Neural cell (in vitro differentiated cells): ENCODE data around the gene CD200. TPM values are rescaled to one million over a fixed set of nuclear protein-coding genes. Genes with fewer than 3 reads are reported as not detected.

Experiments used
- H2AFZ ChIP-seq: fragments of 200-600, 300-800 bp; sonication (generic), shearing (Covaris generic); 2 replicates; pipeline ENCODE4 v1.6.0; 2014; ENCODE audit warnings: low read depth, mild to moderate bottlenecking, antibody characterized with exemption, low read length, moderate library complexity
- H3F3A ChIP-seq: fragments of 200-600 bp; shearing (Covaris generic); 2 replicates; pipeline ENCODE4 v1.6.1; 2016; ENCODE audit warnings: mild to moderate bottlenecking, moderate library complexity, mixed read lengths, antibody characterized with exemption, low read length; ENCODE audit not compliant: insufficient read depth, poor library complexity, severe bottlenecking
- H3K27ac ChIP-seq: fragments of 200-600, 300-800 bp; sonication (generic), shearing (Covaris generic); 2 replicates; pipeline ENCODE4 v1.5.1; 2014; ENCODE audit warnings: mild to moderate bottlenecking, low read length, moderate library complexity
- H3K27me3 ChIP-seq: fragments of 300-800, 200-600 bp; sonication (generic), shearing (Covaris generic); 2 replicates; pipeline ENCODE4 v1.6.0; 2014; ENCODE audit warnings: mild to moderate bottlenecking, low read depth, low read length, moderate library complexity; ENCODE audit not compliant: insufficient read depth
- H3K36me3 ChIP-seq: fragments of 300-800, 200-600 bp; sonication (generic), shearing (Covaris generic); 2 replicates; pipeline ENCODE4 v1.5.1; 2014; ENCODE audit warnings: mild to moderate bottlenecking, antibody characterized with exemption, low read length, moderate library complexity; ENCODE audit not compliant: insufficient read depth
- H3K4me2 ChIP-seq: fragments of 300-800, 200-600 bp; sonication (generic), shearing (Covaris generic); 2 replicates; pipeline ENCODE4 v1.6.0; 2014; ENCODE audit warnings: mild to moderate bottlenecking, low read length
- H3K4me3 ChIP-seq: fragments of 300-800, 200-600 bp; sonication (generic), shearing (Covaris generic); 2 replicates; pipeline ENCODE4 v1.5.1; 2014; ENCODE audit warnings: mild to moderate bottlenecking, low read length, moderate library complexity
- H3K79me2 ChIP-seq: fragments of 200-600 bp; shearing (Covaris generic); replicated peaks from 2 replicates; pipeline ENCODE4 v1.6.0; 2014; ENCODE audit warnings: mild to moderate bottlenecking, low read length, moderate library complexity; ENCODE audit not compliant: insufficient read depth
- H3K9ac ChIP-seq: fragments of 300-800, 200-600 bp; sonication (generic), shearing (Covaris generic); 2 replicates; pipeline ENCODE4 v1.6.1; 2016; ENCODE audit warnings: mild to moderate bottlenecking, low read length, mixed read lengths
- H3K9me2 ChIP-seq: fragments of 200-600 bp; shearing (Covaris generic); 2 replicates; pipeline ENCODE4 v1.6.1; 2016; ENCODE audit warnings: mild to moderate bottlenecking, low read length, mixed read lengths; ENCODE audit not compliant: insufficient read depth
- H3K9me3 ChIP-seq: fragments of 200-600, 300-800 bp; sonication (generic), shearing (Covaris generic); 2 replicates; pipeline ENCODE4 v1.6.1; 2016; ENCODE audit warnings: mild to moderate bottlenecking, mixed run types, low read length, moderate library complexity, mixed read lengths
- H4K20me1 ChIP-seq: fragments of 200-600 bp; shearing (Covaris generic); 2 replicates; pipeline ENCODE4 v1.6.1; 2016; ENCODE audit warnings: mild to moderate bottlenecking, mixed run types; ENCODE audit not compliant: insufficient read depth
- EP300 ChIP-seq: fragments of 450-650 bp; conservative IDR thresholded peaks from 2 replicates; pipeline ENCODE4 v1.6.1; 2014; ENCODE audit warnings: antibody characterized with exemption, mild to moderate bottlenecking, moderate library complexity; ENCODE audit not compliant: poor library complexity, severe bottlenecking
- EZH2 ChIP-seq: fragments of 200-600, 300-800 bp; shearing (Covaris generic), sonication (generic); IDR thresholded peaks from 2 replicates; pipeline ENCODE4 v1.6.1; 2014; ENCODE audit warnings: antibody characterized with exemption, low read length, borderline replicate concordance, mild to moderate bottlenecking; ENCODE audit not compliant: insufficient read depth, poor library complexity, severe bottlenecking
- MXI1 ChIP-seq: fragments of 450-650 bp; conservative IDR thresholded peaks from 2 replicates; pipeline ENCODE4 v1.6.1; 2014; ENCODE audit warnings: antibody characterized with exemption, mild to moderate bottlenecking; ENCODE audit not compliant: poor library complexity, severe bottlenecking
- POLR2AphosphoS5 ChIP-seq: IDR thresholded peaks from 2 replicates; pipeline ENCODE4 v1.6.1; 2012
- RAD21 ChIP-seq: fragments of 450-650 bp; conservative IDR thresholded peaks from 2 replicates; pipeline ENCODE4 v1.6.1; 2014; ENCODE audit warnings: antibody characterized with exemption, mild to moderate bottlenecking, moderate library complexity
- SMC3 ChIP-seq: fragments of 450-650 bp; conservative IDR thresholded peaks from 2 replicates; pipeline ENCODE4 v1.6.1; 2014; ENCODE audit warnings: antibody characterized with exemption, mild to moderate bottlenecking, moderate library complexity; ENCODE audit not compliant: poor library complexity
- TAF1 ChIP-seq: IDR thresholded peaks from 2 replicates; pipeline ENCODE4 v1.6.1; 2012; ENCODE audit warnings: low read depth
- polyA plus RNA-seq: library from polyadenylated mRNA; depleted of rRNA; stranded (reverse); fragments of >200 nt; gene quantifications from 2 replicates; pipeline ENCODE4 v1.2.3, GENCODE V29; 2014
- TF ChIP-seq, protein P1 (sequence below): IDR thresholded peaks from 2 replicates; pipeline ENCODE4 v1.6.1; 2012; ENCODE audit warnings: borderline replicate concordance
- TF ChIP-seq, protein P2 (sequence below): fragments of 450-650 bp; IDR thresholded peaks from 2 replicates; pipeline ENCODE4 v1.5.1; 2014; ENCODE audit warnings: antibody characterized with exemption, mild to moderate bottlenecking, moderate library complexity; ENCODE audit not compliant: poor library complexity, severe bottlenecking

The CD200 gene
- polyA plus RNA-seq, 1 donor from 2014 or later: 174 TPM

DNA sequence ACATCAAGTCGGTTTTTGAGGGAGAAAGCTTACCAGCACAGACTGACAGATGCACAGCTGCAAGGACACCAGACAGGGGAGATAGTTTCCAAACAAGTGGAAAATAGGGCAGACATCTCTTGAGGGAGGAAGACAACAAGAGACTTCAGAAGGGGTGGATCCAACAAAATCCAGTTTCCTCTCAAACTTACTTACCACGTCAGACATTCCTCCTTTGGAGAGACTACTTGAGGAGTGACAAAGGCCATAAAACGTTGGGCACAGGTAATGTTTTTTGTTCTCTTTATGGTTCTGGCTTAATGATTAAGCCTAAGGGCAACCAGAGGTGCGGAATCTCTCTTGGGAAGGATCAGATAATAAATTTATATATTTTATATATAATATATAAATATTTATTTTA lies 76.1 kb downstream of the CD200 start:
- H3K9me2 ChIP-seq: no peaks in the 10 kb centered on the region
- no peaks in the 10 kb centered on the region for H3K36me3 ChIP-seq
- H3K9me3 ChIP-seq: no peaks in the 10 kb centered on the region
- H3K9ac ChIP-seq: no peak overlapping the region
- no peak overlapping the region for H3K4me2 ChIP-seq
- no peak overlapping the region for H3K4me3 ChIP-seq
- no peaks in the 10 kb centered on the region for H3K79me2 ChIP-seq
- TF ChIP-seq, protein P1, sequence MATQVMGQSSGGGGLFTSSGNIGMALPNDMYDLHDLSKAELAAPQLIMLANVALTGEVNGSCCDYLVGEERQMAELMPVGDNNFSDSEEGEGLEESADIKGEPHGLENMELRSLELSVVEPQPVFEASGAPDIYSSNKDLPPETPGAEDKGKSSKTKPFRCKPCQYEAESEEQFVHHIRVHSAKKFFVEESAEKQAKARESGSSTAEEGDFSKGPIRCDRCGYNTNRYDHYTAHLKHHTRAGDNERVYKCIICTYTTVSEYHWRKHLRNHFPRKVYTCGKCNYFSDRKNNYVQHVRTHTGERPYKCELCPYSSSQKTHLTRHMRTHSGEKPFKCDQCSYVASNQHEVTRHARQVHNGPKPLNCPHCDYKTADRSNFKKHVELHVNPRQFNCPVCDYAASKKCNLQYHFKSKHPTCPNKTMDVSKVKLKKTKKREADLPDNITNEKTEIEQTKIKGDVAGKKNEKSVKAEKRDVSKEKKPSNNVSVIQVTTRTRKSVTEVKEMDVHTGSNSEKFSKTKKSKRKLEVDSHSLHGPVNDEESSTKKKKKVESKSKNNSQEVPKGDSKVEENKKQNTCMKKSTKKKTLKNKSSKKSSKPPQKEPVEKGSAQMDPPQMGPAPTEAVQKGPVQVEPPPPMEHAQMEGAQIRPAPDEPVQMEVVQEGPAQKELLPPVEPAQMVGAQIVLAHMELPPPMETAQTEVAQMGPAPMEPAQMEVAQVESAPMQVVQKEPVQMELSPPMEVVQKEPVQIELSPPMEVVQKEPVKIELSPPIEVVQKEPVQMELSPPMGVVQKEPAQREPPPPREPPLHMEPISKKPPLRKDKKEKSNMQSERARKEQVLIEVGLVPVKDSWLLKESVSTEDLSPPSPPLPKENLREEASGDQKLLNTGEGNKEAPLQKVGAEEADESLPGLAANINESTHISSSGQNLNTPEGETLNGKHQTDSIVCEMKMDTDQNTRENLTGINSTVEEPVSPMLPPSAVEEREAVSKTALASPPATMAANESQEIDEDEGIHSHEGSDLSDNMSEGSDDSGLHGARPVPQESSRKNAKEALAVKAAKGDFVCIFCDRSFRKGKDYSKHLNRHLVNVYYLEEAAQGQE: no peak
- TF ChIP-seq MXI1 (no peak), RAD21 (no peak), POLR2AphosphoS5 (no peak), SMC3 (no peak), EZH2 (no peak), TAF1 (no peak), EP300 (no peak)
- TF ChIP-seq, protein P2, sequence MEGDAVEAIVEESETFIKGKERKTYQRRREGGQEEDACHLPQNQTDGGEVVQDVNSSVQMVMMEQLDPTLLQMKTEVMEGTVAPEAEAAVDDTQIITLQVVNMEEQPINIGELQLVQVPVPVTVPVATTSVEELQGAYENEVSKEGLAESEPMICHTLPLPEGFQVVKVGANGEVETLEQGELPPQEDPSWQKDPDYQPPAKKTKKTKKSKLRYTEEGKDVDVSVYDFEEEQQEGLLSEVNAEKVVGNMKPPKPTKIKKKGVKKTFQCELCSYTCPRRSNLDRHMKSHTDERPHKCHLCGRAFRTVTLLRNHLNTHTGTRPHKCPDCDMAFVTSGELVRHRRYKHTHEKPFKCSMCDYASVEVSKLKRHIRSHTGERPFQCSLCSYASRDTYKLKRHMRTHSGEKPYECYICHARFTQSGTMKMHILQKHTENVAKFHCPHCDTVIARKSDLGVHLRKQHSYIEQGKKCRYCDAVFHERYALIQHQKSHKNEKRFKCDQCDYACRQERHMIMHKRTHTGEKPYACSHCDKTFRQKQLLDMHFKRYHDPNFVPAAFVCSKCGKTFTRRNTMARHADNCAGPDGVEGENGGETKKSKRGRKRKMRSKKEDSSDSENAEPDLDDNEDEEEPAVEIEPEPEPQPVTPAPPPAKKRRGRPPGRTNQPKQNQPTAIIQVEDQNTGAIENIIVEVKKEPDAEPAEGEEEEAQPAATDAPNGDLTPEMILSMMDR: no peak
- H3K27ac ChIP-seq: no peak overlapping the region
- H4K20me1 ChIP-seq: no peaks in the 10 kb centered on the region
- no peak overlapping the region for H2AFZ ChIP-seq
- no peaks in the 10 kb centered on the region for H3F3A ChIP-seq
- no peaks in the 10 kb centered on the region for H3K27me3 ChIP-seq

GRCh38 chr3:112411425-112411824 lies 78.5 kb downstream of the CD200 start:
- H3F3A ChIP-seq: no peaks in the 10 kb centered on the region
- H3K9me3 ChIP-seq: no peaks in the 10 kb centered on the region
- H4K20me1 ChIP-seq: no peaks in the 10 kb centered on the region
- H3K9ac ChIP-seq: no peak overlapping the region
- H3K4me3 ChIP-seq: no peak overlapping the region
- no peak overlapping the region for H3K27ac ChIP-seq
- no peaks in the 10 kb centered on the region for H3K27me3 ChIP-seq
- no peak overlapping the region for H2AFZ ChIP-seq
- no peaks in the 10 kb centered on the region for H3K79me2 ChIP-seq
- TF ChIP-seq RAD21 (no peak), EZH2 (no peak), SMC3 (no peak), EP300 (no peak), TAF1 (no peak), POLR2AphosphoS5 (no peak), MXI1 (no peak)
- TF ChIP-seq, protein P2: no peak
- TF ChIP-seq, protein P1: no peak
- H3K36me3 ChIP-seq: no peaks in the 10 kb centered on the region
- H3K4me2 ChIP-seq: no peak overlapping the region
- no peaks in the 10 kb centered on the region for H3K9me2 ChIP-seq
